NT2/D1 (cell line): Measurements from ENCODE around the gene MUC6.

Experiments
- DNase-seq: peaks from one replicate; pipeline ENCODE4 v3.0.0-alpha.2; 2011; ENCODE audit warnings: low read depth, low spot score
- H3K27me3 ChIP-seq: 2 replicates; pipeline ENCODE4 v1.6.0; 2011; ENCODE audit warnings: mild to moderate bottlenecking; ENCODE audit not compliant: insufficient read length, insufficient read depth
- H3K36me3 ChIP-seq: 2 replicates; pipeline ENCODE4 v1.6.1; 2011; ENCODE audit warnings: mild to moderate bottlenecking, low read length, mixed read lengths; ENCODE audit not compliant: insufficient read depth, insufficient read length
- H3K4me1 ChIP-seq: 2 replicates; pipeline ENCODE4 v1.5.1; 2011; ENCODE audit not compliant: insufficient read depth, insufficient read length
- H3K4me3 ChIP-seq: 2 replicates; pipeline ENCODE4 v1.5.1; 2011; ENCODE audit warnings: low read depth; ENCODE audit not compliant: insufficient read length
- H3K9ac ChIP-seq: 2 replicates; pipeline ENCODE4 v1.6.0; 2011; ENCODE audit warnings: low read depth; ENCODE audit not compliant: insufficient read length
- H3K9me3 ChIP-seq: 2 replicates; pipeline ENCODE4 v1.5.1; 2011; ENCODE audit warnings: mild to moderate bottlenecking, low read length; ENCODE audit not compliant: insufficient read depth
- SUZ12 ChIP-seq: IDR thresholded peaks from 2 replicates; pipeline ENCODE4 v1.6.1; 2011; ENCODE audit not compliant: insufficient read length, insufficient read depth; ENCODE audit errors: extremely low read depth
- YY1 ChIP-seq: IDR thresholded peaks from 2 replicates; pipeline ENCODE4 v1.6.1; 2011; ENCODE audit not compliant: insufficient read length, insufficient read depth
- ZNF274 ChIP-seq: IDR thresholded peaks from 2 replicates; pipeline ENCODE4 v1.6.1; 2011; ENCODE audit warnings: mild to moderate bottlenecking, low read depth, low read length

Gene MUC6

DNA sequence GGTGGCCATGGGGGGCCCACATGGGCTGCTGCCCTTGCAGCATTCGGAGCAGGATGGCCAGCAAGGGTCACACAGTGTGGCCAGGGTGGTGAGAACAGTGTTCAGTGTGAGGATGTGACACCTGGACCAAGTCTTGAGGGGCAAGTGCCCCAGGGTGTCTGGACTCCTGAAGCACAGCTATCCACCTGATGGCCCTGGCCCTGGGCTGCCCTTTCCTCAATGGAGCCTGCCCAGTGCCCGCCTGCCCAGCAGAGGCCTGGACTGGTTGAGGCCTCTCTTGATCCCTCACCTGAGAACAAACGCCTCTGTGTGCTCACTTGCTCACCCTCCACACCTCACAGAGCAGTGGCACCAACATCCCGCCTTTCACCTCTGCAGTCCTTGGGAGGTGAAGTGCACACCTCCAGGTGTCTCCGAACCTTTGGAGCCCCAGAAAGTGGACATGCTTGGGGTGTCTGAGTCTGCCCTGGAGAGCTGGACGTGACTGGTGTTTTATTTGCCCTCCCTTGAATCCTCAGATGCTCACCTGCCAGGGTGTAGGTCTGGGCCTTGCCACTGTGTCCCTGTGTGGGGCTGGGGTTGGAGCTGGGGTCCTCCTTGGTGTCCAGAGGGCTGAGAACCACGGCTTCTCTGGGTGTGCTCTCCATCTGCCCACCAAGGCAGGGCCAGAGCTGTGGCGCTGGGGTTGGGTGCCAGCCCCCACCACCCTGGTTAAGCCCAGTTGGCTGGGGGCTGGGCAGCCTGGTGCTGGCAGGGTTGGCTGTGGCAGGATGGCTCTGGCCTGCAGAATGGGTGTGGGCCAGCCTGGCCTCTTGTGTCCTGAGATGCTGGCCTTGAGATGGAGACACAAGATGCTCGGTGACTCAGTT, 34.3 kb upstream of the MUC6 start:
- Histone ChIP-seq H3K4me3 (no peak overlapping the region), H3K27me3 (no peaks in the 10 kb centered on the region), H3K36me3 (no peaks in the 10 kb centered on the region), H3K9ac (no peak overlapping the region), H3K4me1 (peaks cover 27% of the 10 kb centered on the region), H3K9me3 (no peaks in the 10 kb centered on the region)
- TF ChIP-seq SUZ12 = no peak
- no peak for DNase-seq

DNA sequence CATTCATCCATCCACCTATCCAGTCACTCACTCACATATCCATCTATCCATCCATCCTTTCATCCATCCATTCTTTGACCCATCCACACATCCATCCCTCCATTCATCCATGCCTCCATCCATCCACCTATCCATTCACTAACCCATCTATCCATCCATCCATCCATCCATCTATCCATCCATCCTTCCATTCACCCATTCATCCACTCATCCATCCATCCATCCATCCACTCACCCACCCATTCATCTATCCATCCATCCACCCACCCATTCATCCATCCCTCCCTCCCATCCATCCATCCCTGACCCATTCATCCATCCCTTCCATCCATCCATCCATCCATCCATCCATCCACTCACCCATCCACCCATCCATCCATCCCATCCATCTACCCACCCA, 33.2 kb upstream of the MUC6 start:
- H3K9ac ChIP-seq = no peak overlapping the region
- no peaks in the 10 kb centered on the region for H3K27me3 ChIP-seq
- TF ChIP-seq YY1 (no peak), SUZ12 (no peak), ZNF274 (no peak)
- H3K4me1 ChIP-seq = peaks cover 27% of the 10 kb centered on the region
- H3K36me3 ChIP-seq = no peaks in the 10 kb centered on the region
- H3K9me3 ChIP-seq = no peaks in the 10 kb centered on the region
- no peak for DNase-seq
- H3K4me3 ChIP-seq = no peak overlapping the region

DNA sequence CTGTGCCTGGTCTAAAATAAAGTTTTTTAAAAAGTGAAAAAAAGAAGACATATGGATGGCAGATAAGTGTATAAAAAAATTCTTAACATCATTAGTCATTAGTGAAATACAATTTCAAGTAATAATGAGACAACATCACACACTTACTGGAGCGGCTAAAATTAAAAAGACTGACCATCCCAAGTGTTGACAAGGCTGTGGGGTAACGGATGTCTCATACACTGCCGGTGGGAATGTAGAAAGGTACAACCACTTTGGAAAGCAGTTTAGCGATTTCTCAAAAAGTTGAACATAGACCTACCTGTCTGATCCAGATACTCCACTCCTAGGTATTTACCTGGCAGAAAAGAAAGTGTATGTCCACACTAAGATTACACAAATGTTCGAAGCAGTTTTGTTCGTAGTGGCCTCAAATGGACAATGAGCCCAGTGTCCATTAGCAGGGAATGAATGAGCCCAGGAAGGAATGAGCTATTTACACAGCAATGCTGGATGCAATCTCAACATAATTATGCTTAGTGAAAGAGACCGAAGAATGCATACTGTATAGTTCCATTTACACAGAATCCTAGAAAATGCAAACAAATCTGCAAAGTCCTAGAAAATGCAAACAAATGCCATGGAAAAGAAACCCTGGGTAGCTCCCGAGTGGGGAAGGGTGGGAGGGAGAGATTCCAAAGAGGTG, 31.4 kb upstream of the MUC6 start:
- Histone ChIP-seq H3K9ac (no peak overlapping the region), H3K9me3 (0 out of 2 replicates have a peak, but pooled peaks cover 3% of the 10 kb centered on the region), H3K27me3 (no peaks in the 10 kb centered on the region), H3K36me3 (no peaks in the 10 kb centered on the region), H3K4me1 (peaks cover 11% of the 10 kb centered on the region), H3K4me3 (no peak overlapping the region)
- TF ChIP-seq SUZ12 = no peak
- no peak for TF ChIP-seq ZNF274
- no peak for TF ChIP-seq YY1
- DNase-seq = no peak

DNA sequence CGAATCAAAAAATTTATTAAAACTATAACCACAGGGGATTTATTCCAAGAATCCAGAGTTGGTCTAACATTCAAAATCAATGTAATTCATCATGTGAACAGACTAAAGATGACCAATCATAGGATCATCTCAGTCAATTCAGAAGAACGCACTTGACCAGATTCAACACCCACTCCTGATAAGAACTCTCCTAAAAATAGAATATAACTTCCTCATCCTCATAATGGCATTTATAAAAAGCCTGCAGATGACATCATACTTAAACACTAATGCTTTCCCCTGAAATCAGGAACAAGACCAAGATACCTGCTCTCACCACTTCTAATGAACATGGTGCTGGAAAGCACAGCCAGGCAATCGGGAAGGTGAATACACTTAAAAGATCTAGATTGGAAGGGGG, 27.6 kb upstream of the MUC6 start:
- Histone ChIP-seq H3K9me3 (peaks cover 19% of the 10 kb centered on the region; the same call in 1 of the 2 replicates), H3K36me3 (no peaks in the 10 kb centered on the region), H3K4me3 (no peak overlapping the region), H3K27me3 (peaks cover 7% of the 10 kb centered on the region), H3K9ac (no peak overlapping the region), H3K4me1 (peaks cover 11% of the 10 kb centered on the region)
- no peak for DNase-seq
- TF ChIP-seq YY1 (no peak), ZNF274 (no peak), SUZ12 (no peak)

DNA sequence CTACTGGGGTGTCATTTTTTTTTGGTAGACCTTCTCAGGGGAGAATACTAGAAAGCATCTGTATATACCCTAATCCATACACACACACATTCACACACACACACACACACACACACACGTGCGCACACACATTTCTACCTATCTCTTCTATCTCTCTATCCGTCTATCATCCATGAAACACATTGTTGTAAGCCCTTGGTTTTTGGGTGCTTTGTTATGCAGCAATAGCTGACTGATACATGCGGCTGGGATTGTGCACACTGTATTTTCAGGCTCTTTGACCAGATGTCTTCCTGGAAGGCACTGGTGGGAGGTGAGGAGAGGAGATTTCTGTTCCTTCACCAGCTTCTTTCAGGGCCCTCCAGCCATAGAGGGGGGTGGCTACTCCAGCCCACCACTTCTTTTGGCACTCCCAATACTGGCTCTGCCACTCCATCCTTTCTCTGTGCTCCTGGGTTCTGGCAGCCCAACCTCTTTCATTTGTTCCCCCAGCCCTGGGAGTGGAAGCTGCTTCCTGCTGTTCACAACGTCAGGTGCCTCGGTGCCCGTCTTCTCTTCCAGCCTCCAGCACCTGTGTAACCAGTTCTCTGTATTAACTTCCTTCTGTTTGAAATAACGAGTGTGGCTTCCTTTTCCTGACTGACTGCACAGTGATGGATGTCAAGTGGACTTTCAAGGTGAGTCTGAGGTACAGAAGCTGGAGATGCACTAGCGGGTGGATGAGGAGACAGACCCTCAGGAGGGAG, 25.7 kb upstream of the MUC6 start:
- no peak for TF ChIP-seq ZNF274
- no peak for TF ChIP-seq YY1
- TF ChIP-seq SUZ12 = no peak
- no peak overlapping the region for H3K9ac ChIP-seq
- H3K36me3 ChIP-seq = no peaks in the 10 kb centered on the region
- DNase-seq = no peak
- H3K27me3 ChIP-seq = peaks cover 7% of the 10 kb centered on the region
- H3K4me3 ChIP-seq = no peak overlapping the region
- peaks cover 12% of the 10 kb centered on the region for H3K4me1 ChIP-seq
- H3K9me3 ChIP-seq = peaks cover 19% of the 10 kb centered on the region; the same call in 1 of the 2 replicates

DNA sequence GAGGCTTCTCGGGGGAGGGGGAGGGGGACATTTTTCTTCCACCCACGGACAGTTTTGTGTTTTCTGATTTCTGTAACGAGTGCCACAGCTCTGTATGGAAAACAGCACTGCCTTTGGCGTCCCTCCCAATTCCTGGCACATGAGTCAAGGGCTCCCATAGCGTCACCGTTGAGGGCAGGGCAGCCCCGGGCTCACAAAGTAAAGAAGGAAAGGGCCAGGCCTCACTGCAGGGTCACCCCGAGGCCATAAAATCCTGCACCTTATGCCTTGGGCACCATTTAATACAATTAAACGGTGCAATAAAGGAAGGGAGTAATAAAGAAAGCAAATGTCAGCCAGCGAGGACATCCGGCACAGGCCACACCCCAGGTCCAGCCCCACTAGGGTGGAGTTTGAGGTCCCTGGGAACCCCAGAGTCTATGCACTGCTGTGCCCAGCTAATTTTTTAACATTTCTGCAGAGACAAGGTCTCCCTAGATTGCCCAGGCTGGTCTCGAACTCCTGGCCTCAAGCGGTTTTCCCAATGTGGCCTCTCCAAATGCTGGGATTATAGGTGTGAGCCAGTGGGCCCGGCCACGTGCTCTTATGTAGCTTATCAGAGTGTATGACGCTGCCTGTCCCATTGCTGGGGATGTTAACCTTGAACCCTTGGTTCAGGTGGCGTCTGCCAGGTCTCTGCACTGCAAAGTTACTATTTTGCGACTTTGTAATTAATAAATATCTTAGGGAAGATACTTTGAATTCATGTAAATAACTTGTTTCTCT, 24.5 kb upstream of the MUC6 start:
- Histone ChIP-seq H3K4me3 (no peak overlapping the region), H3K9ac (no peak overlapping the region), H3K27me3 (peaks cover 7% of the 10 kb centered on the region), H3K9me3 (peaks cover 19% of the 10 kb centered on the region; the same call in 1 of the 2 replicates), H3K36me3 (no peaks in the 10 kb centered on the region), H3K4me1 (peaks cover 15% of the 10 kb centered on the region)
- DNase-seq = no peak
- TF ChIP-seq YY1 (no peak), ZNF274 (no peak), SUZ12 (no peak)
